ENCODE measurements around the gene FBXO39.
"Not testable (repeated sequence)": the region's sequence is repeated elsewhere in the genome, so short reads cannot be mapped to it uniquely, and the experiment has no call there.

FBXO39 gene

GRCh38 chr17:6775871-6776405, at the start of gene FBXO39:
FBXO39 (plus strand) TSS chr17:6776215; CDS start chr17:6779869, 3,654 bp downstream.
- Mint-ChIP-seq H3K9me3 (peaks cover 22% of the 10 kb centered on the region), H3K27me3 (peaks cover 52% of the 10 kb centered on the region), H3K4me1 (no peaks in the 10 kb centered on the region), H3K27ac (no peak within 1 kb of the TSS), H3K36me3 (peaks cover 37% of the 10 kb centered on the region), H3K4me3 (no peak within 1 kb of the TSS)
- no peak for ATAC-seq

GRCh38 chr17:6729531-6729930, 46.5 kb upstream of the FBXO39 start:
- ATAC-seq = no peak
- no peak overlapping the region for H3K27ac Mint-ChIP-seq
- peaks cover 22% of the 10 kb centered on the region for H3K27me3 Mint-ChIP-seq
- H3K36me3 Mint-ChIP-seq = no peaks in the 10 kb centered on the region
- no peaks in the 10 kb centered on the region for H3K4me1 Mint-ChIP-seq
- H3K9me3 Mint-ChIP-seq = no peaks in the 10 kb centered on the region
- no peak overlapping the region for H3K4me3 Mint-ChIP-seq

GRCh38 chr17:6746665-6747064, 29.4 kb upstream of the FBXO39 start:
- peaks cover 33% of the 10 kb centered on the region for H3K27me3 Mint-ChIP-seq
- not testable (repeated sequence) for H3K4me3 Mint-ChIP-seq, H3K27ac Mint-ChIP-seq, ATAC-seq, H3K4me1 Mint-ChIP-seq, H3K36me3 Mint-ChIP-seq, H3K9me3 Mint-ChIP-seq

GRCh38 chr17:6748617-6749016, 27.4 kb upstream of the FBXO39 start:
- no peaks in the 10 kb centered on the region for H3K9me3 Mint-ChIP-seq
- no peaks in the 10 kb centered on the region for H3K36me3 Mint-ChIP-seq
- H3K27ac Mint-ChIP-seq = no peak overlapping the region
- H3K4me1 Mint-ChIP-seq = no peaks in the 10 kb centered on the region
- no peak overlapping the region for H3K4me3 Mint-ChIP-seq
- peaks cover 18% of the 10 kb centered on the region for H3K27me3 Mint-ChIP-seq
- no peak for ATAC-seq

- H3K4me1 Mint-ChIP-seq = no peaks in the 10 kb centered on the region
- H3K36me3 Mint-ChIP-seq = no peaks in the 10 kb centered on the region
- no peak for ATAC-seq
- H3K9me3 Mint-ChIP-seq = no peaks in the 10 kb centered on the region
- peaks cover 9% of the 10 kb centered on the region for H3K27me3 Mint-ChIP-seq
- no peak overlapping the region for H3K4me3 Mint-ChIP-seq
- no peak overlapping the region for H3K27ac Mint-ChIP-seq
These were observed 26.5 kb upstream of the FBXO39 start for GRCh38 chr17:6749519-6749918.

- no peaks in the 10 kb centered on the region for H3K9me3 Mint-ChIP-seq
- H3K27me3 Mint-ChIP-seq = no peaks in the 10 kb centered on the region
- no peaks in the 10 kb centered on the region for H3K36me3 Mint-ChIP-seq
- no peak for ATAC-seq
- H3K4me3 Mint-ChIP-seq = no peak overlapping the region
- H3K4me1 Mint-ChIP-seq = peaks cover 24% of the 10 kb centered on the region
- peak overlapping the region; percentile 6 for H3K27ac Mint-ChIP-seq
These were observed 23.7 kb upstream of the FBXO39 start for GRCh38 chr17:6752068-6752909.

GRCh38 chr17:6753006-6753445, 23.0 kb upstream of the FBXO39 start:
- H3K36me3 Mint-ChIP-seq = peaks cover 3% of the 10 kb centered on the region
- no peak for ATAC-seq
- peak overlapping the region; percentile 6 for H3K27ac Mint-ChIP-seq
- H3K4me1 Mint-ChIP-seq = peaks cover 31% of the 10 kb centered on the region
- H3K27me3 Mint-ChIP-seq = no peaks in the 10 kb centered on the region
- H3K9me3 Mint-ChIP-seq = no peaks in the 10 kb centered on the region
- no peak overlapping the region for H3K4me3 Mint-ChIP-seq

GRCh38 chr17:6753546-6753945, 22.5 kb upstream of the FBXO39 start:
- Mint-ChIP-seq H3K4me3 (no peak overlapping the region), H3K4me1 (peaks cover 37% of the 10 kb centered on the region), H3K9me3 (no peaks in the 10 kb centered on the region), H3K27ac (no peak overlapping the region), H3K27me3 (no peaks in the 10 kb centered on the region), H3K36me3 (peaks cover 8% of the 10 kb centered on the region)
- peak; percentile 10 for ATAC-seq

- peaks cover 14% of the 10 kb centered on the region for H3K36me3 Mint-ChIP-seq
- H3K27ac Mint-ChIP-seq = peak overlapping the region; percentile 93
- H3K9me3 Mint-ChIP-seq = no peaks in the 10 kb centered on the region
- peak overlapping the region; percentile 90 for H3K4me3 Mint-ChIP-seq
- ATAC-seq = no peak
- H3K27me3 Mint-ChIP-seq = no peaks in the 10 kb centered on the region
- H3K4me1 Mint-ChIP-seq = peaks cover 39% of the 10 kb centered on the region
These were observed 20.7 kb upstream of the FBXO39 start for GRCh38 chr17:6755281-6755680.

GRCh38 chr17:6755731-6756184, 20.3 kb upstream of the FBXO39 start, which contains the start of gene XAF1:
XAF1 (plus strand) TSS chr17:6756046; CDS start chr17:6756079, 33 bp downstream.
- Mint-ChIP-seq H3K36me3 (peaks cover 18% of the 10 kb centered on the region), H3K4me1 (peaks cover 39% of the 10 kb centered on the region)

GRCh38 chr17:6756425-6757031, 19.5 kb upstream of the FBXO39 start:
- peaks cover 23% of the 10 kb centered on the region for H3K36me3 Mint-ChIP-seq

More at GRCh38 chr17:6755731-6756184, 20.3 kb upstream of the FBXO39 start, which contains the start of gene XAF1:
- Mint-ChIP-seq H3K9me3 (no peaks in the 10 kb centered on the region), H3K27ac (peak within 1 kb of the TSS; percentile 93), H3K27me3 (no peaks in the 10 kb centered on the region), H3K4me3 (peak within 1 kb of the TSS; percentile 90)
- peak; percentile 79 for ATAC-seq

GRCh38 chr17:6757747-6758146, 18.3 kb upstream of the FBXO39 start:
- Mint-ChIP-seq H3K4me1 (peaks cover 39% of the 10 kb centered on the region), H3K4me3 (no peak overlapping the region), H3K9me3 (no peaks in the 10 kb centered on the region), H3K27ac (peak overlapping the region; percentile 93), H3K27me3 (no peaks in the 10 kb centered on the region), H3K36me3 (peaks cover 36% of the 10 kb centered on the region)
- no peak for ATAC-seq

More at GRCh38 chr17:6756425-6757031, 19.5 kb upstream of the FBXO39 start:
- Mint-ChIP-seq H3K27me3 (no peaks in the 10 kb centered on the region), H3K4me3 (peak overlapping the region; percentile 90), H3K27ac (peak overlapping the region; percentile 93), H3K9me3 (no peaks in the 10 kb centered on the region), H3K4me1 (peaks cover 39% of the 10 kb centered on the region)
- peak; percentile 14 for ATAC-seq

GRCh38 chr17:6761779-6762178, 14.2 kb upstream of the FBXO39 start:
- peaks cover 21% of the 10 kb centered on the region for H3K4me1 Mint-ChIP-seq
- ATAC-seq = no peak
- no peak overlapping the region for H3K4me3 Mint-ChIP-seq
- no peak overlapping the region for H3K27ac Mint-ChIP-seq
- H3K9me3 Mint-ChIP-seq = peaks cover 14% of the 10 kb centered on the region
- no peaks in the 10 kb centered on the region for H3K27me3 Mint-ChIP-seq
- H3K36me3 Mint-ChIP-seq = peaks cover 76% of the 10 kb centered on the region

- Mint-ChIP-seq H3K9me3 (peaks cover 39% of the 10 kb centered on the region), H3K4me1 (no peaks in the 10 kb centered on the region), H3K27me3 (no peaks in the 10 kb centered on the region), H3K27ac (no peak overlapping the region), H3K36me3 (peaks cover 100% of the 10 kb centered on the region), H3K4me3 (no peak overlapping the region)
- ATAC-seq = no peak
These were observed 7.6 kb upstream of the FBXO39 start for GRCh38 chr17:6768447-6768846.

GRCh38 chr17:6772016-6772415, 4.0 kb upstream of the FBXO39 start:
- H3K27me3 Mint-ChIP-seq = peaks cover 18% of the 10 kb centered on the region
- no peak for ATAC-seq
- H3K27ac Mint-ChIP-seq = no peak overlapping the region
- H3K36me3 Mint-ChIP-seq = peaks cover 76% of the 10 kb centered on the region
- no peaks in the 10 kb centered on the region for H3K4me1 Mint-ChIP-seq
- no peak overlapping the region for H3K4me3 Mint-ChIP-seq
- H3K9me3 Mint-ChIP-seq = peaks cover 34% of the 10 kb centered on the region
